Embryonic facial prominence (tissue), 1 donor: ENCODE measurements around the gene DOCK3.
A peak's percentile ranks its signal among the peaks of the same experiment; 100 is the strongest.
"Not testable (repeated sequence)": the region's sequence is repeated elsewhere in the genome, so short reads cannot be mapped to it uniquely, and the experiment has no call there.

ENCODE experiments used
- DNase-seq: peaks from one replicate; pipeline ENCODE4 v3.0.0-alpha.2; 2016; ENCODE audit errors: extremely low spot score

Gene DOCK3

GRCh38 chr3:51386159-51386851 lies 711.6 kb downstream of the DOCK3 start:
- DNase-seq: no peak

- DNase-seq: no peak
Observed at GRCh38 chr3:51386852-51387229, 712.1 kb downstream of the DOCK3 start.

- DNase-seq: not testable (repeated sequence)
Observed at GRCh38 chr3:51387281-51387680, 712.6 kb downstream of the DOCK3 start.

- no peak for DNase-seq
Observed at GRCh38 chr3:51388286-51389029, 713.7 kb downstream of the DOCK3 start.

GRCh38 chr3:51389423-51390183 lies 714.9 kb downstream of the DOCK3 start:
- no peak for DNase-seq

- DNase-seq: no peak
Observed at GRCh38 chr3:51390246-51391074, 715.7 kb downstream of the DOCK3 start.

- DNase-seq: peak; percentile 91
Observed at GRCh38 chr3:51391075-51391565, 716.4 kb downstream of the DOCK3 start, which contains the start of gene RBM15B. Gene RBM15B (plus strand): TSS chr3:51391285. CDS start chr3:51391400, 115 bp downstream.

- DNase-seq: no peak
Observed at GRCh38 chr3:51391566-51392354, 717.0 kb downstream of the DOCK3 start.

GRCh38 chr3:51392355-51393133 lies 717.8 kb downstream of the DOCK3 start:
- DNase-seq: no peak

GRCh38 chr3:51393134-51393495 lies 718.4 kb downstream of the DOCK3 start:
- no peak for DNase-seq

- DNase-seq: no peak
Observed at GRCh38 chr3:51393564-51393963, 718.8 kb downstream of the DOCK3 start.

- no peak for DNase-seq
Observed at GRCh38 chr3:51394541-51394940, 719.8 kb downstream of the DOCK3 start.

- no peak for DNase-seq
Observed at GRCh38 chr3:51395493-51396213, 720.9 kb downstream of the DOCK3 start.

GRCh38 chr3:51396401-51396800 lies 721.7 kb downstream of the DOCK3 start:
- no peak for DNase-seq

- DNase-seq: no peak
Observed at GRCh38 chr3:51397392-51397791, 722.7 kb downstream of the DOCK3 start.

GRCh38 chr3:51398595-51399310 lies 724.0 kb downstream of the DOCK3 start:
- DNase-seq: no peak

- DNase-seq: no peak
Observed at GRCh38 chr3:51400166-51400565, 725.4 kb downstream of the DOCK3 start.

GRCh38 chr3:51401735-51402134 lies 727.0 kb downstream of the DOCK3 start:
- no peak for DNase-seq

GRCh38 chr3:51403675-51404074 lies 728.9 kb downstream of the DOCK3 start:
- no peak for DNase-seq
